ENCODE results near the gene ACR. TPM values are rescaled to one million over a fixed set of nuclear protein-coding genes. Genes with fewer than 3 reads are reported as not detected.

The ACR gene
- total RNA-seq, 2 experiments from 2014 or later = not detected

- no peak overlapping the region for H3K4me3 Mint-ChIP-seq
- CTCF ChIA-PET = no interaction called here
- no peak overlapping the region for H3K27ac Mint-ChIP-seq
- H3K4me1 Mint-ChIP-seq = peaks cover 12% of the 10 kb centered on the region
- peaks cover 6% of the 10 kb centered on the region for H3K27me3 Mint-ChIP-seq
- POLR2A ChIA-PET = no interaction called here
- no peaks in the 10 kb centered on the region for H3K36me3 Mint-ChIP-seq (ENCODE audit: low read depth)
- H3K9me3 Mint-ChIP-seq = no peaks in the 10 kb centered on the region
- no peak for DNase-seq
Measured at GRCh38 chr22:50706481-50707125, 31.4 kb upstream of the ACR start.

DNA sequence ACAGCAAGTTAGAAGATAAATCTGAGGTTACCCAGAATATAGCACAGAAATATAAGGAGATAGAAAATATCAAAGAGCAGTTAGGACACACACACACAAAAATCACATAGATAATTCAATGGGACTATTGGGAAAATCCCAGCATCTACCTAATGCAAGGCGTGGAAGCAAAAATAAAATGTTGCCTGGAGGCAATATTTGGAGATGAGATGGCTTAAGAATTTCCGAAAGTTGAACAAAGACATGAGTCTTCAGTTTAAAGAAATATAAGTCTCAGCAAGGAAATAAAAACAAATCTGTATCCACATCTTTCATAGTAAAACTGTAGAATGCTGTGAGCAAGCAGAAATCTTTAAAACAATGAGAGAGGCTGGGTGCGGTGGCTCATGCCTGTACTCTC is 29.5 kb upstream of the ACR start:
- CTCF ChIA-PET = no interaction called here

GRCh38 chr22:50708996-50709395 is 29.0 kb upstream of the ACR start:
- Mint-ChIP-seq H3K36me3 (ENCODE audit: low read depth) (no peaks in the 10 kb centered on the region), H3K4me3 (no peak overlapping the region), H3K27ac (no peak overlapping the region), H3K27me3 (peaks cover 6% of the 10 kb centered on the region), H3K9me3 (no peaks in the 10 kb centered on the region), H3K4me1 (no peaks in the 10 kb centered on the region)
- ChIA-PET POLR2A (no interaction called here), CTCF (no interaction called here)
- no peak for DNase-seq

More for the DNA sequence above, 29.5 kb upstream of the ACR start:
- POLR2A ChIA-PET = no interaction called here
- Mint-ChIP-seq H3K4me3 (no peak overlapping the region), H3K36me3 (ENCODE audit: low read depth) (no peaks in the 10 kb centered on the region), H3K27ac (no peak overlapping the region), H3K27me3 (peaks cover 6% of the 10 kb centered on the region), H3K9me3 (no peaks in the 10 kb centered on the region), H3K4me1 (no peaks in the 10 kb centered on the region)
- no peak for DNase-seq

GRCh38 chr22:50710221-50710620 is 27.8 kb upstream of the ACR start:
- CTCF ChIA-PET = no interaction called here
- Mint-ChIP-seq H3K4me1 (no peaks in the 10 kb centered on the region), H3K27ac (no peak overlapping the region), H3K36me3 (ENCODE audit: low read depth) (no peaks in the 10 kb centered on the region), H3K9me3 (no peaks in the 10 kb centered on the region), H3K4me3 (no peak overlapping the region), H3K27me3 (peaks cover 6% of the 10 kb centered on the region)
- no peak for DNase-seq
- POLR2A ChIA-PET = no interaction called here

DNA sequence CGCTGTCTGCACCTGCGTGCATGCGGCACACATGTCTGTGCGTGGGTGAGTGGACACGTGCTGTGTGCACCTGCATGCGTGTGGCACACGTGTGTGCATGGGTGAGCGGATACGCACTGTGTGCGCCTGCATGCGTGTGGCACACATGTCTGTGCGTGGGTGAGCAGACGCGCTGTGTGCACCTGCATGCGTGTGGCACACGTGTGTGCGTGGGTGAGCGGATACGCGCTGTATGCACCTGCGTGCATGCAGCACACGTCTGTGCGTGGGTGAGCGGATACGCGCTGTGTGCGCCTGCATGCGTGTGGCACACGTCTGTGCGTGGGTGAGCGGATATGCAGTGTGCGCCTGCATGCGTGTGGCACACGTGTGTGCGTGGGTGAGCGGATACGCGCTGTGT is 27.1 kb upstream of the ACR start:
- Mint-ChIP-seq H3K4me1 (no peaks in the 10 kb centered on the region), H3K27ac (no peak overlapping the region), H3K36me3 (ENCODE audit: low read depth) (no peaks in the 10 kb centered on the region), H3K9me3 (no peaks in the 10 kb centered on the region), H3K27me3 (peaks cover 6% of the 10 kb centered on the region), H3K4me3 (no peak overlapping the region)
- CTCF ChIA-PET = no interaction called here
- no peak for DNase-seq
- POLR2A ChIA-PET = no interaction called here

DNA sequence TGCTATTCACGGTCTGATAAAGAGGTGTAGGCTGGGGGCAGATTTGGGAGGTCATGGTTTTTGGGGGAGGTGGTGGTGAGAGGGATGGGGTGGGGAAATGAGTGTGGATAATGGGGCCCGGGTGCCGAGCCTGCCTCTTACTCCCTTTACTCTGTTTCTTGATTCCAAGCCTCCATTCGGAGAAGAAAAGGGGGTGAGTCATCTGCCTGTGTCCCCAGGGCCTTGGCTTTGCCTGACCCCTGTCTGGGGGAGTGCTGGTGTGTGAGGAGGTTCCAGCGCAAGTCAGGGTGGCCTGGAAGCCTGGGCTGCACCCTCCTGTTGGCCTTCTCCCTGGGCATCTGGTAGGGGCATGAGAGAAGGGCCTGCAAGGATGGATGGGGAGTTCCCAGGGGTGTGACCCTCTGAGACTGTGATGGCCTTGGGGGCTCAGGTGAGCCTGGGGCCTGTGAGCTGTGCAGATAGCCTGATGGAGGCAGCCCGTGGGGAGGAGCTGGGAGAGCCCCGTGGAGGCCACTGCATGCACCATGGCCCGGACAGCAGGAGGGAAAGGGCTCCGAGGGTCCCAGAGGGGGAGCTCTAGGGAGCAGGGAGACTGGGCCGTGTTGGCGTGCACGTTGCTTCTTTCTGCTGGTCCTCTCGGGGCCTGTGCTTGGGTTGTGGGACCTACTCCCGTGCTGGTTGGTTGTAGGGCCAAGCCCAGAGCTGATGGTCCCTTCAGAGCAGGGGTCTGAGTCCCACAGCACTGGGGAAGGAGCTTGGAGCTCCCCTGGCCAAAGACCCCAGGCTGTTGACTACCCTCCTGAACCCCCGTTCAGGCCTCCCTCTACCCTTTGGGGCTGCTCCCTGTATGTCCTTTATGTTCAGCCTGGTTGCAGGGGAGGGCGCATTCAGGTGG is 26.3 kb upstream of the ACR start:
- Mint-ChIP-seq H3K27me3 (peaks cover 6% of the 10 kb centered on the region), H3K36me3 (ENCODE audit: low read depth) (no peaks in the 10 kb centered on the region), H3K4me1 (no peaks in the 10 kb centered on the region), H3K27ac (no peak overlapping the region), H3K9me3 (no peaks in the 10 kb centered on the region), H3K4me3 (no peak overlapping the region)
- DNase-seq = no peak
- ChIA-PET POLR2A (no interaction called here), CTCF (no interaction called here)

DNA sequence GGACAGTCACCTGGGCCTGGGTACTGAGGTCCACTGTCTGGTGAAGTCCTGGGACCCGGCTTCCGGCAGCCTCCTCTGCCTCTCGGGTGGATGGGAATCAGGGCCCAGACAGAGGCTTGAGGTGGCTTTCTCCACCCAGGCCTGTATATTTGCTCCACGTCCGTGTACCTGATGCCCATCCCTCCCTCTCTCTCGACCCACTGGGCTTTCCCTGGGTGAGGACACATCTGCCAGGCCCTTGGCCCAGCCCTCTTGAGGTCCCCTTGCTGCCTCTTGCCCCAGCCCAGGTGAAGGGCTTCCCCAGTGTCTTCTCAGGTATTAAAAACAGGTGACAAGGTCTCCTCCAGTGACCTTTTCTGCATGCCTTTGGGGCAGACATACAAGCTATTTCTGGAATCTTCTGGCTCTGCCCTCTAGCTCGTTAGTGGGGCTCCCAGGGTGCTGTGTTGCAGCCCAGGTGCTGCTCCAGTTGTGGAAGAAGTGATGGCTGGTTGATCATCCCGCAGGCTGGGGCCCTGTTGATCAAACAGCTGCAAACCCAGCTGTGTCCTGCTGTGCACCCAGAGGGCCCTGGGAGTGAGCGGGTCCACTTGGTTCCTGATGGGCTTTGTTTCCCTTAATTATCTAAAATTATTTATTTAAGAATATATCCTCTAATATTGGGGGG is 25.5 kb upstream of the ACR start:
- ChIA-PET CTCF (no interaction called here), POLR2A (no interaction called here)
- no peak overlapping the region for H3K27ac Mint-ChIP-seq
- no peaks in the 10 kb centered on the region for H3K36me3 Mint-ChIP-seq (ENCODE audit: low read depth)
- H3K27me3 Mint-ChIP-seq = peaks cover 5% of the 10 kb centered on the region
- H3K4me3 Mint-ChIP-seq = no peak overlapping the region
- H3K4me1 Mint-ChIP-seq = no peaks in the 10 kb centered on the region
- no peak for DNase-seq
- no peaks in the 10 kb centered on the region for H3K9me3 Mint-ChIP-seq

GRCh38 chr22:50713008-50713385 is 25.0 kb upstream of the ACR start:
- peaks cover 6% of the 10 kb centered on the region for H3K27me3 Mint-ChIP-seq
- H3K4me3 Mint-ChIP-seq = no peak overlapping the region
- DNase-seq = no peak
- H3K9me3 Mint-ChIP-seq = no peaks in the 10 kb centered on the region
- H3K36me3 Mint-ChIP-seq (ENCODE audit: low read depth) = no peaks in the 10 kb centered on the region
- POLR2A ChIA-PET = no interaction called here
- H3K27ac Mint-ChIP-seq = no peak overlapping the region
- CTCF ChIA-PET = no interaction called here
- no peaks in the 10 kb centered on the region for H3K4me1 Mint-ChIP-seq

DNA sequence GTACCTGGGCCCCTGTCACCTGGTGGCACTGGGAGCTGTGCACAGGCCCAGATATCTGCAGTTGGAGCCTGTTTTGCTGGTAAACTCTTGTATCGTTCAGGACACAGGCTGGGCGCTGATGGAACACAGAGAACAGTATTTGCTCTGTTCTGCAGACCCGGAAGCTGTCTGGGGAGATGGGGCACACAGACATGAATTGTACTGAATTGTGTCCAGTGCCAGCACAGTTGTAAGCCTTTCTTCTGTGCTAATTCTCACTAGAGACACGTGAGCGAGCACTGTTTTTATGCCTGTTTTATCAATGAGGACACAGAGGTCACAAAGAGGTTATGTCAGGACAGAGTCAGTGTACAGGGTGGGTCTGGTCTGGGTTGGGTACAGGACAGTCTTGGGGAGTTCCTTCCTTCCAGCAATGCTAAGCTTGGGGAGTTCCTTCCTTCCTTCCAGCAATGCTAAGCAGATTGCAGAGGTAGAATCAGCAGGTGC is 24.4 kb upstream of the ACR start:
- H3K36me3 Mint-ChIP-seq (ENCODE audit: low read depth) = no peaks in the 10 kb centered on the region

GRCh38 chr22:50714150-50714549 is 23.9 kb upstream of the ACR start:
- peaks cover 6% of the 10 kb centered on the region for H3K27me3 Mint-ChIP-seq
- no peaks in the 10 kb centered on the region for H3K36me3 Mint-ChIP-seq (ENCODE audit: low read depth)
- DNase-seq = no peak
- POLR2A ChIA-PET = no interaction called here
- H3K9me3 Mint-ChIP-seq = no peaks in the 10 kb centered on the region
- no peaks in the 10 kb centered on the region for H3K4me1 Mint-ChIP-seq
- CTCF ChIA-PET = no interaction called here
- H3K4me3 Mint-ChIP-seq = no peak overlapping the region
- H3K27ac Mint-ChIP-seq = no peak overlapping the region

More for the DNA sequence above, 24.4 kb upstream of the ACR start:
- ChIA-PET CTCF (no interaction called here), POLR2A (no interaction called here)
- Mint-ChIP-seq H3K27me3 (peaks cover 6% of the 10 kb centered on the region), H3K4me1 (no peaks in the 10 kb centered on the region), H3K9me3 (no peaks in the 10 kb centered on the region), H3K4me3 (no peak overlapping the region), H3K27ac (no peak overlapping the region)
- DNase-seq = no peak

DNA sequence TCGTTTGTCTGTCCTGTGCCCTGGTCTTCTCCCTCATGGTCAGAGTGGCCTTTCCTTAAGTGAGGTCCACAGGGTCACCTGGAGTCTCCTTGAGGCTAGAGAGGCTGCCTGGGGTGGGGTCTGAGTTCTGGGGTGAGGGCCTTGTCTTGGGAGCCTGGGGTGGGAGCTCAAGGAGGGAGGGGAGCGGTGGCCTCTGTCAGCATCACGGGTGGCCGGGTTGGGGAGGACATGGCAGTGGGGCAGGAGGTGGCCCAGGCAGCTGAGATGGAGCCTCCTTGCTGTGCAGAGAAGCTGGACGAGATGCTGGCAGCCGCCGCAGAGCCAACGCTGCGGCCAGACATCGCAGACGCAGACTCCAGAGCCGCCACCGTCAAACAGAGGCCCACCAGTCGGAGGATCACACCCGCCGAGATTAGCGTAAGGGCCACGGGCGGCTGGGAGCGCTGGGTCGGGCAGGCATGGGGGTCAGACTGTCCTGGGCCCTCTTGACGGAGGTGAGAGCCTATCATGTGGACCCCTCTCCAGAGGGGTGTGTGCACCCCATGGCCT is 23.3 kb upstream of the ACR start:
- H3K9me3 Mint-ChIP-seq = no peaks in the 10 kb centered on the region
- ChIA-PET POLR2A (no interaction called here), CTCF (no interaction called here)
- H3K27ac Mint-ChIP-seq = no peak overlapping the region
- H3K4me1 Mint-ChIP-seq = no peaks in the 10 kb centered on the region
- no peak for DNase-seq
- no peaks in the 10 kb centered on the region for H3K36me3 Mint-ChIP-seq (ENCODE audit: low read depth)
- no peak overlapping the region for H3K4me3 Mint-ChIP-seq
- peaks cover 6% of the 10 kb centered on the region for H3K27me3 Mint-ChIP-seq

GRCh38 chr22:50715250-50715649 is 22.8 kb upstream of the ACR start:
- ChIA-PET POLR2A (no interaction called here), CTCF (no interaction called here)
- Mint-ChIP-seq H3K4me3 (no peak overlapping the region), H3K27me3 (peaks cover 6% of the 10 kb centered on the region), H3K36me3 (ENCODE audit: low read depth) (no peaks in the 10 kb centered on the region), H3K27ac (no peak overlapping the region), H3K4me1 (no peaks in the 10 kb centered on the region), H3K9me3 (no peaks in the 10 kb centered on the region)
- no peak for DNase-seq

GRCh38 chr22:50715776-50716175 is 22.2 kb upstream of the ACR start:
- Mint-ChIP-seq H3K27ac (no peak overlapping the region), H3K4me3 (no peak overlapping the region), H3K9me3 (no peaks in the 10 kb centered on the region), H3K36me3 (ENCODE audit: low read depth) (no peaks in the 10 kb centered on the region), H3K27me3 (peaks cover 4% of the 10 kb centered on the region), H3K4me1 (no peaks in the 10 kb centered on the region)
- POLR2A ChIA-PET = no interaction called here
- no peak for DNase-seq
- CTCF ChIA-PET = no interaction called here
